DND-41 (cell line): ENCODE measurements around the gene TCP11L1.

Experiments used
- ATAC-seq: fragments of 200-7000 bp; cut with Tn5 transposase; 3 replicates; pipeline ENCODE4 v1.9.1; 2021; ENCODE audit warnings: low read depth; ENCODE audit not compliant: insufficient read depth
- DNase-seq: peaks from one replicate; pipeline ENCODE4 v3.0.0-alpha.2; 2020
- H2AFZ ChIP-seq: 2 replicates; pipeline ENCODE4 v1.6.0; 2012; ENCODE audit warnings: low read depth, low read length
- H3K27ac ChIP-seq: 2 replicates; pipeline ENCODE4 v1.5.1; 2012; ENCODE audit warnings: low read length, inconsistent platforms
- H3K27me3 ChIP-seq: fragments of 200-600 bp; sonication (generic); 2 replicates; pipeline ENCODE4 v1.6.0; 2012; ENCODE audit warnings: low read length, mild to moderate bottlenecking, inconsistent platforms; ENCODE audit not compliant: insufficient read depth, poor library complexity
- H3K36me3 ChIP-seq: 2 replicates; pipeline ENCODE4 v1.5.1; 2012; ENCODE audit warnings: low read length, inconsistent platforms; ENCODE audit not compliant: insufficient read depth
- H3K4me1 ChIP-seq: 2 replicates; pipeline ENCODE4 v1.5.1; 2012; ENCODE audit warnings: mild to moderate bottlenecking, low read length; ENCODE audit not compliant: insufficient read depth
- H3K4me2 ChIP-seq: 2 replicates; pipeline ENCODE4 v1.6.0; 2012; ENCODE audit warnings: mild to moderate bottlenecking, moderate library complexity, low read length, inconsistent platforms; ENCODE audit not compliant: insufficient read depth
- H3K4me3 ChIP-seq, 2 experiments: fragments of 200-600 bp in 1 of 2; shearing (Covaris generic) in 1 of 2; 2 replicates each; pipeline ENCODE4 v1.5.1; 2012 to 2016; ENCODE audit warnings: inconsistent platforms in 2 of 2, low read length in 2 of 2, mild to moderate bottlenecking in 2 of 2, low read depth in 1 of 2, moderate library complexity in 1 of 2
- H3K79me2 ChIP-seq: 2 replicates; pipeline ENCODE4 v1.6.0; 2012; ENCODE audit warnings: low read length, inconsistent platforms; ENCODE audit not compliant: insufficient read depth
- H3K9ac ChIP-seq: 2 replicates; pipeline ENCODE4 v1.6.0; 2012; ENCODE audit warnings: low read depth, mild to moderate bottlenecking, inconsistent platforms, low read length, moderate library complexity
- H3K9me3 ChIP-seq: 2 replicates; pipeline ENCODE4 v1.5.1; 2012; ENCODE audit warnings: low read length, moderate library complexity, mild to moderate bottlenecking, inconsistent platforms; ENCODE audit not compliant: insufficient read depth, severe bottlenecking
- H4K20me1 ChIP-seq: 2 replicates; pipeline ENCODE4 v1.6.0; 2012; ENCODE audit warnings: low read length; ENCODE audit not compliant: insufficient read depth
- EZH2 ChIP-seq: IDR thresholded peaks from 3 replicates; pipeline ENCODE4 v1.6.1; 2012; ENCODE audit warnings: borderline replicate concordance, low read depth, mild to moderate bottlenecking, moderate library complexity, low read length, inconsistent platforms; ENCODE audit not compliant: severe bottlenecking
- TF ChIP-seq, protein P1 (sequence below): IDR thresholded peaks from 2 replicates; pipeline ENCODE4 v1.5.1; 2012; ENCODE audit warnings: borderline replicate concordance, low read length, moderate library complexity, mild to moderate bottlenecking; ENCODE audit not compliant: poor library complexity, severe bottlenecking; ENCODE audit errors: extremely low read depth

TCP11L1 gene

GRCh38 chr11:33064033-33064825, 24.9 kb downstream of the TCP11L1 start:
- H3K27ac ChIP-seq, result no peak overlapping the region
- DNase-seq (no peak), ATAC-seq (no peak)
- H3K4me3 ChIP-seq, result no peak overlapping the region
- H3K9me3 ChIP-seq, result no peaks in the 10 kb centered on the region
- H3K4me1 ChIP-seq, result no peaks in the 10 kb centered on the region
- H3K36me3 ChIP-seq, result peaks cover 85% of the 10 kb centered on the region
- no peak overlapping the region for H2AFZ ChIP-seq
- no peak overlapping the region for H3K9ac ChIP-seq
- H3K27me3 ChIP-seq, result no peaks in the 10 kb centered on the region
- no peak overlapping the region for H3K4me2 ChIP-seq
- no peaks in the 10 kb centered on the region for H4K20me1 ChIP-seq
- H3K79me2 ChIP-seq, result no peaks in the 10 kb centered on the region
- no peak for TF ChIP-seq EZH2
- TF ChIP-seq, protein P1, sequence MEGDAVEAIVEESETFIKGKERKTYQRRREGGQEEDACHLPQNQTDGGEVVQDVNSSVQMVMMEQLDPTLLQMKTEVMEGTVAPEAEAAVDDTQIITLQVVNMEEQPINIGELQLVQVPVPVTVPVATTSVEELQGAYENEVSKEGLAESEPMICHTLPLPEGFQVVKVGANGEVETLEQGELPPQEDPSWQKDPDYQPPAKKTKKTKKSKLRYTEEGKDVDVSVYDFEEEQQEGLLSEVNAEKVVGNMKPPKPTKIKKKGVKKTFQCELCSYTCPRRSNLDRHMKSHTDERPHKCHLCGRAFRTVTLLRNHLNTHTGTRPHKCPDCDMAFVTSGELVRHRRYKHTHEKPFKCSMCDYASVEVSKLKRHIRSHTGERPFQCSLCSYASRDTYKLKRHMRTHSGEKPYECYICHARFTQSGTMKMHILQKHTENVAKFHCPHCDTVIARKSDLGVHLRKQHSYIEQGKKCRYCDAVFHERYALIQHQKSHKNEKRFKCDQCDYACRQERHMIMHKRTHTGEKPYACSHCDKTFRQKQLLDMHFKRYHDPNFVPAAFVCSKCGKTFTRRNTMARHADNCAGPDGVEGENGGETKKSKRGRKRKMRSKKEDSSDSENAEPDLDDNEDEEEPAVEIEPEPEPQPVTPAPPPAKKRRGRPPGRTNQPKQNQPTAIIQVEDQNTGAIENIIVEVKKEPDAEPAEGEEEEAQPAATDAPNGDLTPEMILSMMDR, result no peak

DNA sequence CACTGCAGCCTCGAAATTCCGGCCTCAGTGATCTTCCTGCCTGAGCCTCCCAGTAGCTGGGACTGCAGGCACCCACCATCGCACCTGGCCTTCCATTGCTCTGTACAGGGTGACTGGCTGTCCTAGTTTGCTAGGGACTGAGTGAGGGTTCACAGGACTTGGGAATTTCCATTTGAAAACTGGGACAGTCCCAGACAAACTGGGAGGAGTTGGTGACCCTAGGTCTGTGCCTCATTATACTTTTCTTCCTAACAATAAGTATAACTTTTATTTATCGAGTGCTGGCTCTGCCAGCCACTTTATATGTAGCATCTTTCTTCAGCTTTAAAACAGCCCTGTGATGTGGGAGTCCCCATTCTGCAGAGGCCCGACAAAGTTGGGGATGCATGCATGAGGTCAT, 25.5 kb downstream of the TCP11L1 start:
- DNase-seq, result no peak
- no peak overlapping the region for H3K9ac ChIP-seq
- no peaks in the 10 kb centered on the region for H3K27me3 ChIP-seq
- H3K4me1 ChIP-seq, result no peaks in the 10 kb centered on the region
- H3K4me3 ChIP-seq, result no peak overlapping the region
- H4K20me1 ChIP-seq, result no peaks in the 10 kb centered on the region
- H2AFZ ChIP-seq, result no peak overlapping the region
- H3K9me3 ChIP-seq, result no peaks in the 10 kb centered on the region
- peaks cover 81% of the 10 kb centered on the region for H3K36me3 ChIP-seq
- no peak overlapping the region for H3K4me2 ChIP-seq
- TF ChIP-seq EZH2, result no peak
- TF ChIP-seq, protein P1, result no peak
- no peak for ATAC-seq
- H3K79me2 ChIP-seq, result no peaks in the 10 kb centered on the region
- H3K27ac ChIP-seq, result no peak overlapping the region

DNA sequence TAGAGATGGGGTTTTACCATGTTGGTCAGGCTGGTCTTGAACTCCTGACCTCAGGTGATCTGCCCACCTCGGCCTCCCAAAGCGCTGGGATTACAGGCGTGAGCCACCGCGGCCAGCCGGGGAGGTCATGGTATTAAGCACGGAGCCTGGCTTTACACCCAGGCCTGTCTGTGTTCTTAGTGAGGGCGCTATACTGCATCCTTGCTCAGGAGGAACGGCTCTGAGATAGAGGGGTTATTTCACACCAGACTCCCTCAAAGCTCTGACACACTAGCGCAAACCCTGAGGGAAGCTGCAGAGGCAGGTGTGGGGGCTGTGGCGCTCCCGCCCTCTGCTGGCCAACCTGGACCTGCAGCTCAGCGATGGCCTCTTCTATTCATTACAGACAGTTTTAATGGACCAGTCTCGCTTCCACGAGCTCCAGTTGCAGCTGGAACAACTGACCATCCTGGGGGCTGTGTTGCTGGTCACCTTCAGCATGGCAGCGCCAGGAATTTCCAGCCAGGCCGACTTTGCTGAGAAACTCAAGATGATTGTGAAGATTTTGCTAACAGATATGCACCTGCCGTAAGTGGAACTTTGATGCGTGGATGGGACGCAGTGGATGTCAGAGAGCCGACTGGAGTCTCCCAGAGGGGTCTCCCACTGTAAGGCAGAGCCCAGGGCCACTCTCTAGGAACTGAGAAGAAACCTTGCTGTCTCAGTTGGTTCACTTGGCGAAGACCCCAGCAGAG, 26.2 kb downstream of the TCP11L1 start:
- Histone ChIP-seq H3K79me2 (no peaks in the 10 kb centered on the region), H3K4me1 (no peaks in the 10 kb centered on the region), H2AFZ (no peak overlapping the region), H4K20me1 (no peaks in the 10 kb centered on the region), H3K9me3 (no peaks in the 10 kb centered on the region), H3K27ac (no peak overlapping the region), H3K4me3 (no peak overlapping the region), H3K9ac (no peak overlapping the region), H3K36me3 (peaks cover 80% of the 10 kb centered on the region), H3K27me3 (no peaks in the 10 kb centered on the region), H3K4me2 (no peak overlapping the region)
- ATAC-seq (peak; percentile 98), DNase-seq (peak; percentile 75)
- TF ChIP-seq, protein P1, result peak; percentile 96
- TF ChIP-seq EZH2, result no peak
